Left ventricle myocardium superior (tissue), 1 donor: ENCODE results near the gene SF3A1. TPM values are rescaled to one million over a fixed set of nuclear protein-coding genes. Genes with fewer than 3 reads are reported as not detected.
"Not testable (repeated sequence)": the region's sequence is repeated elsewhere in the genome, so short reads cannot be mapped to it uniquely, and the experiment has no call there.

Experiments
- ATAC-seq: fragments of 200-7000 bp; cut with Tn5 transposase; one replicate; pipeline ENCODE4 v1.9.1; 2020; ENCODE audit warnings: mild to moderate bottlenecking, moderate library complexity
- DNase-seq: peaks from one replicate; pipeline ENCODE4 v3.0.0-alpha.2; 2020
- intact Hi-C: fragments of 100-400 bp; cut with micrococcal nuclease; formaldehyde crosslinking; loops from one replicate; pipeline ENCODE4 v1.11.0; 2022
- long read RNA-seq: library from polyadenylated mRNA; unstranded; transcript quantifications from one replicate; pipeline ENCODE4 v2.0.0, GENCODE V29; 2021
- total RNA-seq: library from RNA; stranded (reverse); fragmentation: NEBNext Ultra II Directional; extraction: Animal tissue kit (Norgen Biotek cat#: 25700); gene quantifications from one replicate; pipeline ENCODE4 v1.2.1, GENCODE V29; 2021
- donor health status: DM: no; HTN: yes; CAD: no; lungs with severe emphysema.

SF3A1 gene
- 104 TPM for total RNA-seq
- long read RNA-seq, full-length matches to known transcripts = 2 of 20 reads
- long read RNA-seq, partial matches to known transcripts = 14 of 20 reads
- long read RNA-seq, other reads (novel, unspliced or antisense) = 4 of 20 reads

DNA sequence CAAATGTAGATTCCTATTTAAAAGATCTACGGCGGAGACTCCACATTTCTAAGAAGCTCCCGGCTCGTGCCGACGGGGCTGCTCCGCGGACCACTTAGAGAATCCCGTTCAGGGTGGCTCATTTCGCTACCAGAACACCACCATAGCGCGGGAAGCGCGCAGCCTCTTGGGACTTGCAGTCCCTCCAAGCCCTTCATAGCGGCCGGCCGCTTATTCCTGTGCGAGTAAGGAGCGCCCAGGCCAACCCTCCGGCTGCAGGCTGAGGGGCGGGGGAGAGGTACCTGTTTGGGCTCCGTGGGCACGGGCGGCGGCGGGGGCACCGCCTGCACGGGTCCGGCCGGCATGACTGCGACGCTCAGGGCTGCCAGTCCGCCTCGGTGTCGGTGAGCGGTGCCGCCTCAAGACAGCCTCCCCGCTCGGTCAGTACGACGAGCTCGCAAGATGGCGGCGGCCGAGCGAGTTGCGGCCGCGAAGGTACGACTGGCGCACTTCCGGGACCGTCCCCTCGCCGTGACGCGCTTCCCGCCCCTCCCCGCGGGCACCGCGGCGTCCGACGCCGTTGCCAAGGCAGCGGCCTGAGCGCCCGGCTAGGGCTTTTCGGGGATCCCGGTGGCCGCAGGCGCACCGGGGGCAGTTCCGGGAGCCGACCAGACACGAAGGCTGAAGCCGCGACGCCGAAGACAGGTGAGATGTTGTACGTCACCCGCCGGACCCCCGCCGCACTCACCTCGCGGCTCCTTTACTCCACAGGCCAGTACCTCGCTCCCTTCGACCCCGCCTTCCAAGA is at the start of gene SF3A1, which contains the start of gene CCDC157:
Gene SF3A1 (minus strand): TSS at position 446 of the 787 bp plus-strand sequence. CDS start 102 bp downstream, at position 344.
Gene CCDC157 (plus strand): TSS at position 559 of the 787 bp plus-strand sequence. CDS start 8,994 bp downstream, outside the sequence.
- ATAC-seq = peak; percentile 99
- intact Hi-C loops = no loop called here
- DNase-seq = peak; percentile 94

DNA sequence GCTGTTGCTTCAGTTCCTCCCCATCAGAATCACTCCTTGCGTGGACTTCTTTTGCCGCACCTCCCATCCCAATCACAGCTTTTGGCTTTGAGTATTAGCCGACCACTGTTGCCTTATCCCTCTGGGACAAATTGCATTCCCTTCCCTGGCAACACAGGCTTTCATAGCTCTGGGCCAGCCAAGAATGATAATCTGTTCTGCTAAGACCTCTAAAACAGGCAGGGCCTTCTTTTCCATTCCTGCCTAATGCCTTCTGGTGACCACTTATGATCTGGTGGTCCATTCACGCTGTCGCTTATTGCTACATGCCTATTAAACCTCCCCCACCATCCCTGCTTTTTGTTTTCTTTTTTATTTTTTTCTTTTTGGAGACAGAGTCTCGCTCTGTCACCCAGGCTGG is 49.7 kb upstream of the SF3A1 start:
- DNase-seq (no peak), ATAC-seq (no peak)
- intact Hi-C loops = no loop called here

DNA sequence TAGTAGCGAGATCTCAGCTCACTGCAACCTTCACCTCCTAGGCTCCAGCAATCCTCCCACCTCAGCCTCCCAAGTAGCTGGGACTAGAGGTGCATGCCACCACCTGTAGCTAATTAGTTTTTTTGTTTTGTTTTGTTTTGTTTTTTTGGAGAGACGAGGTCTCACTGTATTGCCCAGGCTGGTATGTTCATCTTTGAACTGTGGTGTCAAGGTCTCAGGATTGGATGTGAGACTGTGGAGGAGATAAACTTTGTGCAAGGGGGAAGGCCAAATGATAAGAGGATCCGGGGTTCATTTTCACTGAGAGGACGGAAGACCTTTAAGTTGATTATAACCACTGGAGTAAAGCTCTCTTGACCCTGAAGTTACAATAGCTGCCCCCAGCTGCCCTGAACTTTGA is 49.0 kb upstream of the SF3A1 start:
- ATAC-seq = no peak
- intact Hi-C loops = no loop called here
- no peak for DNase-seq

DNA sequence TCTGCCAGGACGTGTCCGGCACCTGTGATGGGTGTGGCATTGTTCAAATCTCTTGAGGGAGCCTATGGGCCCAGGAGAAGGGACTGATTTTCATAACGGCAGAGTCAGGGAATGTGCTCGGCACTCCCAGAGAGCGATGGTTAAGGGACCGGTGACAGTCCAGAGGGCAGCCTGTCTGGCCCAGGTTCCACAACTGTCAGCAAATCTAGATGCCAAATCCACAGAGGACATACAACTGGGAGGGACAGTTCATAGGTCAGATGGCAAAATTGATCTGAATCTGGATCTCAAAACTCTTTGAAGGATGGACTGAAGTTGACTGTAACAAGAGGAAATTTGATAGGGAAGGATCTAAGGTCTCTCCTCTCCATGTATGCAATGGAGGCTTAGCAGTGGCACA is 47.6 kb upstream of the SF3A1 start:
- ATAC-seq (no peak), DNase-seq (no peak)
- intact Hi-C loops = no loop called here

GRCh38 chr22:30402766-30403104 is 46.0 kb upstream of the SF3A1 start:
- ATAC-seq, intact Hi-C loops, DNase-seq: not testable (repeated sequence)

- intact Hi-C loops = no loop called here
- no peak for DNase-seq
- ATAC-seq = no peak
These were observed 45.5 kb upstream of the SF3A1 start for GRCh38 chr22:30402028-30402765.

DNA sequence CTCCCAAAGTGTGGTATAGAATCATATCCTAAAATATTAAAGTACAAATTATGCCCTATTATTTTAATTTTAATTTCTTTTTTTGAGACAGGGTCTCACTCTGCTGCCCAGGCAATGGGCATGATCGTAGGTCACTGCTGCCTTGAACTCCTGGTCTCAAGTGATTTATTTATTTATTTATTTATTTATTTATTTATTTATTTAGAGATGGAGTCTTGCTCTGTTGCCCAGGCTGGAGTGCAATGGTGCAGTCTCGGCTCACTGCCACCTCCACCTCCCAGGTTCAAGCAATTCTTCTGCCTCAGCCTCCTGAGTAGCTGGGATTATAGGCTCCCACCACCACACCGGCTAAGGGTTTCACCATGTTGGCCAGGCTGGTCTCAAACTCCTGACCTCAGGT is 44.3 kb upstream of the SF3A1 start:
- intact Hi-C loops, DNase-seq, ATAC-seq: not testable (repeated sequence)

- no peak for DNase-seq
- intact Hi-C loops = no loop called here
- ATAC-seq = no peak
These were observed 43.5 kb upstream of the SF3A1 start for GRCh38 chr22:30400159-30400558.

GRCh38 chr22:30399718-30400117 is 43.0 kb upstream of the SF3A1 start:
- intact Hi-C loops = loop anchor here (10.0 kb wide), 1 partner anchor 85 kb away; no protein-coding TSS in a partner anchor
- no peak for DNase-seq
- no peak for ATAC-seq

DNA sequence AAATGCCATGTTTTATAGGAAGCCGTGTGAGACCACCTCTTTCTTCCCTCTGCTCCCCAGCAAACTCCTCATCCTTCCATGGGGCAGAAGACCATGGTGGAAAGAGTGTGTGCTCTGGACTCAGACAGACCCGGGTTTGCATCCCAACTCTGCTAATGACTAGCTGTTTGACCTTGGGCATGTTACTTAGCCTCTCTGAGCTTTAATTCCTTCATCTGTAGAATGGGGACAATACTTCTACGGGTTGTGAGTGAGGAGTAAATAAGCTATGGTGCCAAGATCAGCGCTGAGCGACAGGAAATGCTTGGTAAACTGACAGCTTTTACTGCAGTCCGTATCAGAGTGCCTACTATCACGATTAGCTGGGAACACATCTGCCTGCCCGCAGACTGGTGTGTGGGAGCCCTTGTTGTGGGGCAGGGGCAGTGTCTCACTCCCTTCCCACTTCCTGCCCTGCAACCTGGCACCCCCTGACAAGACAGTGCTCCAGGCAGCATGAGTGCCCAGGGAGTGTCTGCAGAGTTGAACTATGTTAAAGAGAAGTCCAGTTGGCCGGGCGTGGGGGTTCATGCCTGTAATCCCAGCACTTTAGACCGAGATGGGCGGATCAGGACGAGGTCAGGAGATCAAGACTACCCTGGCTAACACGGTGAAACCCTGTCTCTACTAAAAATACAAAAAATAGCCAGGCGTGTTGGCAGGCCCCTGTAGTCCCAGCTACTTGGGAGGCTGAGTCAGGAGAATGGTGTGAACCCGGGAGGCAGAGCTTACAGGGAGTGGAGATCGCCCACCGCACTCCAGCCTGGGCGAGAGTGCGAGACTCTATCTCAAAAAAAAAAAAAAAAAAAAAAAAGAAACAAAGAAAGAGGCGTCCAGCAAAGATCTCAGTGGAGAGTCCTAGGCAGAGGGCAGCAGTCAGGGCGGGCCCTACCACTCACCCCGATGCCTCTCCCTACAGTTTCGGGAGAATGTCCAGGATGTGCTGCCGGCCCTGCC is 42.3 kb upstream of the SF3A1 start:
- intact Hi-C loops = loop anchor here (10.0 kb wide), 1 partner anchor 86 kb away; no protein-coding TSS in a partner anchor
- DNase-seq = no peak
- no peak for ATAC-seq

DNA sequence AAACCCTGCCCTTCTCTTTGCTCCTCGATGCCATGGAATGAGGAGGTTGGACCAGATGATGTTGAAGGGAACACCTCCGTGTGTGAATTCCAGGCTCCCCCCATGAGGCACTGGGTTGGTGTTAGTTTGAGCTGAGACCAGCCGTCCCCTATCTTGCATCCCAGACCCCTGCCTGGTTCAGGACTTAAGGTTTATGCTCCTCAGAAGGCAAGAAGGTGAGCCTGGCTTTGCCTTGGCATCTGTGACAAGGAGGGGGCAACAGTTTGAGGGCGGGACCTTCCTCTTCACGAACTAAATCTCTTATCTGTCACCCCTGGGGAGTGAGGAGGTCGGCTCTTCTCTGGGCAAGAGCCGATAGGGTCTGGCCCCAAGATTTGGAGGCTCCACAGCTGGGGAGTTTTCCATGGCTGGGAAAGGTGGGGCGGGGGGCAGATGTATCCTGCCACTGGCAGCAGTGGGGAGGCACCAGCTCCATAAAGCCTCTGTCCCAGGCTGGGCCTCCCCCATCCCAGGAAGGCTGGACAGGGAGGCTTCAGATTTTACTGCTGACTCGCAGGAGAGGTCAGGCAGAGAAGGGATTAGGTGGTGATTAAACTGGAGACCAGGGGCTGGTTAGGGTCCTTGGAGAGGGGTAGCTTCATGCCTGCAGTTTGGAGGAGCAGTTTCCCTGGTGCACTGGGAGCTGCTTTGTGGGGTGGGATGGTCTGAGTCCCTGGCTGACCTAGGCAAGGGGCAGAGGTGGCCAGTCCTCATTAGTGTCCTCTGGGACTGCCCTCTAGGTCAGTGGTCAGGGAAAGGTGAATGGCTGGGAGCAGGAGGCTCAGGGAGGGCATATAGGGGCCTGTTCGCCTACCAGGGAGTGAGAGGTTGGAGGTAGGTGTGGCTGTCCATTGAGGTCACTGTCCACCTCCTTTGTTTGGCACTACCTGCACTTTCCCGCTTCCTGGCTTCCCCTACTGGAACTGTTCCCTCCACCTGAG is 41.3 kb upstream of the SF3A1 start:
- ATAC-seq = peak; percentile 12
- intact Hi-C loops = loop anchor here (10.0 kb wide), 1 partner anchor 87 kb away; no protein-coding TSS in a partner anchor
- no peak for DNase-seq

GRCh38 chr22:30396871-30397655 is 40.4 kb upstream of the SF3A1 start, which contains the start of gene SEC14L2:
SEC14L2 (plus strand) TSS chr22:30397018; CDS start chr22:30397117, 99 bp downstream.
- peak; percentile 82 for DNase-seq
- peak; percentile 82 for ATAC-seq
- intact Hi-C loops = loop anchor here (10.0 kb wide), 1 partner anchor 88 kb away; no protein-coding TSS in a partner anchor

DNA sequence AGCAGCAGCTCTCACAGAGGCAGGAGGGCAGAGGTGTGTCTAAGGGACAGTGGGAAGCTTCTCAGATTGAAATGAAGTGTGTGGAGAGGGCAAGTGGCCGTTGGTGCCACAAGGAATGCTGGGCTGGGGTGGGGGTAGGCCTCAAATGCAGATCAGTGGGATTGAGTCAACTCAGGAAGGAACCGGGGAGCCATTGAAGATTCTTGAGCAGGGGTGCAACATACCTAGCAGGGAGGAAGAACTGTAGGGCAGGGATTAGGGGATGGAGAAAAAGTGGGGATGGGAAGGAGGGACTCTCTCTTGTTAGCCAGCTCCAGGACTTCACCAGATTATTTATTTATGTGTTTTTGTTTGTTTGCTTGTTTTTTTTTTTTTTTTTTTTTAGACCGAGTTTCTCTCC is 37.2 kb upstream of the SF3A1 start:
- ATAC-seq (no peak), DNase-seq (no peak)
- intact Hi-C loops = loop anchor here (10.0 kb wide), 1 partner anchor 91 kb away; no protein-coding TSS in a partner anchor

GRCh38 chr22:30393322-30393680 is 36.6 kb upstream of the SF3A1 start:
- DNase-seq (no peak), ATAC-seq (no peak)
- intact Hi-C loops = loop anchor here (10.0 kb wide), 1 partner anchor 92 kb away; no protein-coding TSS in a partner anchor

GRCh38 chr22:30392661-30393321 is 36.1 kb upstream of the SF3A1 start:
- ATAC-seq (no peak), DNase-seq (no peak)
- intact Hi-C loops = loop anchor here (10.0 kb wide), 1 partner anchor 92 kb away; no protein-coding TSS in a partner anchor
